GM19452 (cell line): ENCODE data around the gene RUNX2.

Source experiments
- ATAC-seq: cut with Tn5 transposase; IDR thresholded peaks from one replicate; pipeline ENCODE4 v1.9.1; 2021; ENCODE audit not compliant: unreplicated experiment

RUNX2 gene

DNA sequence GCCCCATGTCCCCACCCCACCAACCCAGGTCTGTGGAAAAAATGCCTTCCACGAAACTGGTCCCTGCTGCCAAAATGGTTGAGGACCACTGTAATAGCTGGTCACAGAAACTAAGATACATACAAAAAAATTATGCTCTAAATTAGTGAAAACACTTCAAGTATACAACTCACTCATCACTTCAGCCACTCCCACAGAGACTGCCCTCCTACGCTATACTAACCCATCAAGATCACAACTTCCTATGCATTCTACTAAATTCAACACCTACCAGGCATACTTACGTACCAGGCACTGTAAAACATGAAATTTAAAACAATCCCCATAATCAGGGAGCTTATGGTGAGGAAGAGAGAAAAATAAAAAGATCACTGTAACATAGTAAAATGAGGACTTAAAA is 22.9 kb downstream of the RUNX2 start:
- ATAC-seq: no peak

- ATAC-seq: no peak
Measured at GRCh38 chr6:45351667-45352066, 23.5 kb downstream of the RUNX2 start.

DNA sequence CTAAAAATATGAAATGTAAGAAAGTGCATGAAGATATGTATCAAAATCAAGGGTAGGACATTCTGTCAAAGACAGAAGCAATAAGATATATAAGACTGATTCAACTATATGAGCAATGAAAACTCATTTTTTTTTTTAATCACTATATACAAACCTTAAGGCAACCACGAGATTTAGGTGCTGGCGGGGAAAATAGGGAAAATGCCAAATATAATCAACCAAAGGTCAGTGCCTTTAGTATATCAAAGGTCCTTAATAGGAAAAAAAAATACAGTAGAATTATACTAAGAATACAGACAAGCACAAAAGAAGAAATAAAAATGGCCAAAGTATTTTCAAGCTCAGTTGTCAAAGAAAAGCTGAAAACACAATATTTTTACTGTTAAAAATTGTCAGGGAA is 25.5 kb downstream of the RUNX2 start:
- ATAC-seq: no peak

DNA sequence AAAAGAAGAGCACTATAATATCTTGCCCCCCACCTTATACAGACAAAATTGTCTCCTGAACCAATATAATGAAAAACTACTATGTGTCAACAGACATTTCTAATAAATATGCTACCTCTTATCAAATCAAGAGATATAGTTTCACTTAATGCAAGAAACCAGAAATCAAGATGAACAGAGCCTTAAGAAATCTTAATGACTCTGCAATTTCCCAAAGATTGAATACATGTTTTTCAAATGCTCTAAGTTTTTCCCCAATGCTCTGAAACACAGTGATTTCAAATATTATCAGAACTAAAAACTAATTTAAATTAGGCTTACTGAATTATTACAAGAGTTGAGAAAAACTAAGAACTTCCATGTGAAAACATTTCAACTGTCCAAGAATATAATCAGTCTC is 36.3 kb downstream of the RUNX2 start:
- no peak for ATAC-seq

- no peak for ATAC-seq
Measured at GRCh38 chr6:45365036-45365435, 36.9 kb downstream of the RUNX2 start.

GRCh38 chr6:45366534-45366933 is 38.4 kb downstream of the RUNX2 start:
- no peak for ATAC-seq

- ATAC-seq: no peak
Measured at GRCh38 chr6:45367999-45368398, 39.9 kb downstream of the RUNX2 start.

DNA sequence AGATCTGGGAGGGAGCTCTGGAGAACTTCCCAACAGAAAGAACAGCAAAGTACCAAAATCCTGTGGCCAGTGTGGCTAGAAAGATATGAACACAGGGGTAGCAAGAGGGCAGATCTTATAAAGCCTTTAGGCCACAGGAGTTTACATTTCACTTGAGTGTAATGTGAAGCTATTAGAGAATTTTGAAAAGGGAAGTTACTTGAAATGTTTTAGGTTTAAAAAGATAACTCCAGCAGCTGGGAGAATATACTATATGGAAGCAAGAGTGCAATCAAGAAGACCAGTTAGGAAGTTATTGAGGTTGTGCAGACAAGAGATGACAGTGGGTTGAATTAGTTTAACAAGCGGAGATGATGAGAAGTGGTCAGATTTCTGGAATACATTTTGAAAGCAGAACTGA is 41.7 kb downstream of the RUNX2 start:
- ATAC-seq: no peak

DNA sequence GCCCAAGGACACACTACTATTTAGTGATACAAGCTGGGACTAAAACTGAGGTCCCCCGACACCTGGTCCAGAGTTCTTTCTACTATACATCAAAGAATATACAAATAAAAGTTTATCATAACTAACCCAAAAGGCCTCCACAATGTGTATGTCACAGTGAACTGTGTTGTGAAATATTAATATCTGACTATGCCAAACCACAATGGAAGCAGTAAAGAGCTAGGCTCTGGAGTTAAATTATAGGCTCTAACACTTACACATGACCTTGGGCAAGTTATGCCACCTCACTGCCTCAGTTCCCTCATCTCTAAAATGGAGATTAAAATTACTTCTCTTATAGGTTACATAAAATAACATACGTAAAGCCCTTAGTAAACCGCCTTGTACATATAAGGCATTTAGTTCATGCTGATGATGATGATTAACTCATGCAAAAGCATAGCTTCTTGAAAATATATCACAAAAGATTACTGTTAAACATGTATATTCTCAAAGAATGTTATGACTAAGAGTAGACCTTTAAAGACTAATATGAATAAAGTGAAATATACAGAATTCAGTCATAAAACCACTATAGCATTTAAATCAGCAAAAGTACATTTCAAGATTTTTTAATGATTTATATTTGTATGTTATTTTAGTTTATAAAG is 43.9 kb downstream of the RUNX2 start:
- no peak for ATAC-seq

DNA sequence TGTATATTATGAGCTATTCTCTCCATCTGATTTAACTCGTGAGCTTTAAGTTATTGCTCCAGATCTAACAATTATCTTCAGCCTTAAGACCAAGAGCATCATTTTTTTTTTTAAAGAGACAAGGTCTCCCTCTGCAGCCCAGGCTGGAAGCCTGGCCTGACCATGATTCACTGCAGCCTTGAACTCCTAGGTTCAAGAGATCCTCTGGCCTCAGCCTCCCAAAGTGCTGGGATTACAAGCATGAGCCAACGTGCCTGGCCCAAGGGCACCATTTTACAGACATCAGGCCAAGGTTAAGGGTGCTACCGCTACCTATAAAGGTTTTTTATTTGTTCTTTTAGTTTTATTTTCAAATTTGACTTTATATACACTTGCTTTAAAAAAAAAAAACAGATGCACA is 47.3 kb downstream of the RUNX2 start:
- ATAC-seq: no peak

DNA sequence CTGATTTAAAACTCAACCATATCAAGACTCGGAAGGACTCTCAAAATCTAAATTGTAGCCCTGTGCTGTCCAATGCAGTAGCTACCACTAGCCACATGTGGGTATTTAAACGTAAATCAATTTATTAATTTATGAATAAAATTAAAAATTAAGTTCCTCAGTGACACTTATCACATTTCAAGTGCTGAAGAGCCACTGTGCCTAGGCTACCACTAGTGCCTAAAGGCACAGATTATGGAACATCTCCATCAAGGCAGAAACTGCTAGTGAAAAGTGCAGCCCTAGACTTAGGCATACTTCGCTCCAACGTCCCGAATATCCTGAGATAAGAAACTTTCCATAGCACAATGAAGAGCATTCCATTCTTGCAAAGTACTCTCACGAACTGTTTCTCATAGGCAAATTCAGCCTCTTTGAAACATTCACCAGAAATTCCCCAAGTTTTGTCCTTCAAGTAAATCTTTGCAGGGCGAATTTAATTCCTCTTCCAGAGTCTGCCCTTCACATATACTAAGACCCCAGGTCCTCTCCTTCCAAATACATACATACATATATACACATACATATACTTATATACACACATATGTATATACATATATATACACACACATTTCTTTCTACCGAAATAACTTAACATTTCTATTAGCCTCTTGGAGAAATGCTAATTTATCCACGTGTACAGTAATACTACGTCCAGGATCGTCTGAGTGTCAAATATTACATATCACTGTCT is 48.3 kb downstream of the RUNX2 start:
- no peak for ATAC-seq

GRCh38 chr6:45377043-45377553 is 49.0 kb downstream of the RUNX2 start:
- ATAC-seq: peak; percentile 1

DNA sequence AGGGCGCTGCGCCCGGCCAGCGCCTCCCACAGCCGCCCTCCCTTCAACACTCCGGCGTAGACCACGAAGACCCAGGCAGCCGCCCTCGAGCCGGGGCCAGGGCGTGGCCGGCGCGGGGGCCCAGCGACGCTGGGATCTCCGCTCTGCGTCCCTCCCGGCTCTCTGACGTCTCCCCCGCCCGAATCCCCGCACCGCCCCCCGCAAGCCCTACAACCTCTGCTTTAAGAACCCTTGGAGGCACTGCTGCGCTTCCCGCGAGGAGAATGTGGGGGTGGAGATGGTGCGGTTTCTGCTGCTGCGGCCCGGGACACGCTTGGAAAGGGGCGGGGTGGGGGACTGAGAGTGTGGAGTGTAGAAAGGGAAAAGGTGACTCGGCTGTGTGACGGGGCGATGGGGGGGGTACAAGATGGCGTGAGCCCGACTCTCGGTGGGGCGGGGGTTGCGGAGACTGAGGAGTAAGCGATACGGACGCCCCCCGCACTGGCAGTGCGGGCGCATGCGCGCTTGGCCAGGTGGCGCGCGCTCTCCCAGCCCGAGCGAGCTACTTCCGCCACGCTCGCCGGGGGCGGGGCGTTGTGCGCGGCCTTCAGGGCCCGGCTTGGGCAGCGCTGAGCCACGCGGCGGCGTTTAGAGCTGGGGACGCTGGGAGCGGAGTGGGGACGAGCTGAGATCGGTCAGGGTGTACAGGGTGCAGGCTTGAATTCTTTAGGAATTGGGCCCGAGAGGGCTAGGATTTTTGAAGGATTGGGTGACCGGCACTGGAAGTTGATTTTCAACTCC is 49.6 kb downstream of the RUNX2 start, which contains the start of gene SUPT3H:
TSS of gene SUPT3H (minus strand) at position 381 of the 780 bp plus-strand sequence.
- ATAC-seq: peak; percentile 95

DNA sequence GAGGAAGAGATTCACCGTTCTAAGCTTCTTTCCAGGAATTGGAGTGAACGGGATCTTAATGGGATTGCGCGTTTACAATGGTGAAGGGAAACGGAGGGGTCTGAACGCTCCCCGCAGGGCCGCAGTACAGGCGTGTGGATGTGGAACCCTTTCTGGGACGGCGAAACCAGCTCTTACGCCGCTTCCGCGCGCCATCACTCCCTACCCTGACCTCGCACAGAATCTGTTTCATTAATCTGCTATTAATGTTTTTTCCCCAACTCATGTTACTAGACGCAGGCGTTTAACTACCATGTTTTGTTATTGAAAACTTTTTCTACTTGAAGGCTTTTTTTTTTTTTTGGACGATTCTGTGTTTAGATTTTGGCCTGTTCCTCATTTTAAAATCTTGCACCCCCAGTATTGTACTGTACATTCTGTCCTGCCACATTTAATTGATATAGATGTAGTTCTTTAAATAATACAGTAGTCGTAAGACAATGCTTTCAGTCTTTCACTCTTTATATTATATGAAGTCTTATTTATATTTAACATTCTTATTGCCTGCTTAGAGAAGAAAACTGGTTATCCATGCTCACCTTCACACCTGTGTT is 50.3 kb downstream of the RUNX2 start:
- ATAC-seq: peak; percentile 33

GRCh38 chr6:45382391-45382790 is 54.3 kb downstream of the RUNX2 start:
- no peak for ATAC-seq

DNA sequence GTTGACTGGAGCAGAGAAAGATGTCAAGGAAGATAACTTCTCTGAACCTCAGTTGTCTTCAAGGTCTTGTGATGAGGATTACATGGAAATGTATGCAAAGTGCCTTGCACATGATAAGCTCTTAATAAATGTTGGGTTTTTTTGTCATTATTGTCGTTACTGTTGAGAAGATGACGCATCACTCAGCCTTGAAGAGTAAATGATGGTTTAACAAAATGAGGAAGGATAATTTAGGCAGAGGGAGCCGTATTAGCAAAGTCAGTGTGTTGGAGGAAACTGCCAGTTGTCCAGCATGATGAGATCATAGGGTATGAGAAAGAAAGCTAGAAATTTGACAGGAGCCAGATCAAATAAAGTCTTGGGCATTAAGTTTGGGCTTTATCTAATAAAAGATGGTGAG is 58.4 kb downstream of the RUNX2 start:
- ATAC-seq: no peak

- no peak for ATAC-seq
Measured at GRCh38 chr6:45387236-45387635, 59.1 kb downstream of the RUNX2 start.

DNA sequence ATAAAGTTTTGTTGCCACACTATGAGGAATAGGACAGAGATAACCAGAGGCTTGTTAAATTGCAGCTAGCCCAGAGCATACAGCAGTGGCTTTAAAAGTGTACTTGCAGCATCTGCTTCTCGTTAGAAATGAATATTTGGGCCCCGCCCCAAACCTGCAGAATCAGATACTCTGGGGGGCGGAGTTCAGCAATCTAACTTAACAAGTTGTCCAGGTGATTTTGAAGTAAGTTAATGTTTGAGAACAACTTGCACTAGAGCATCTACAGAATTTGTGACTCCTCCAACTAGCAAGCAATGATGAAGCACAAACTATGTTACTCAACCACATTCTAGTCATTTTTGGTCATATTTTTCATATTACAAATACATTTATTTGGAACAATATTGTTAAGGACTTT is 60.2 kb downstream of the RUNX2 start:
- ATAC-seq: no peak

DNA sequence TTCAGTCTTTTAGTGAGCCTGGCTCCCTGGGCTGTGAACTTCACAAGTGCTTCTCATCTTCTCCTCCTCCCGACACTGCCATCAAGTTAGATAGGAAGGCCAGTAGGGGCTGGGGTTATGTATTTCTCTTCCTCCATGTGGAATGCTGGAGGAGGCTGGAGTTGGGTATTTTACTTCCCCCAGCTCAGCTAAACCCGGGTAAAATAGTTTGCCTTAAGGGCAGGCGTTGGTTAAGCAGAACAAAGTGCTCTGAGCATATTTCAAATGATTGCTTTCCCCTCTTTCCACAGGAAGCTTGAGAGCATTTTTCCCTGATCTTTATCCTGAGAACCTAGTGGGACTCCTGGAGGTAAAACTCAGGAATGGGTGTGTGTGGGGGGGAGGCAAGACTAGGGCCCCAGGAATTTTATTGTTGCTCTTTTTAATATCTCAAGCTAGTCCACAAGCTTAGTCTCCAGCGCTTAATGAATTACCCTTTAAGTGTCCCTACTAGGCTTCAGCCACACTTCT is 66.5 kb downstream of the RUNX2 start:
- no peak for ATAC-seq

DNA sequence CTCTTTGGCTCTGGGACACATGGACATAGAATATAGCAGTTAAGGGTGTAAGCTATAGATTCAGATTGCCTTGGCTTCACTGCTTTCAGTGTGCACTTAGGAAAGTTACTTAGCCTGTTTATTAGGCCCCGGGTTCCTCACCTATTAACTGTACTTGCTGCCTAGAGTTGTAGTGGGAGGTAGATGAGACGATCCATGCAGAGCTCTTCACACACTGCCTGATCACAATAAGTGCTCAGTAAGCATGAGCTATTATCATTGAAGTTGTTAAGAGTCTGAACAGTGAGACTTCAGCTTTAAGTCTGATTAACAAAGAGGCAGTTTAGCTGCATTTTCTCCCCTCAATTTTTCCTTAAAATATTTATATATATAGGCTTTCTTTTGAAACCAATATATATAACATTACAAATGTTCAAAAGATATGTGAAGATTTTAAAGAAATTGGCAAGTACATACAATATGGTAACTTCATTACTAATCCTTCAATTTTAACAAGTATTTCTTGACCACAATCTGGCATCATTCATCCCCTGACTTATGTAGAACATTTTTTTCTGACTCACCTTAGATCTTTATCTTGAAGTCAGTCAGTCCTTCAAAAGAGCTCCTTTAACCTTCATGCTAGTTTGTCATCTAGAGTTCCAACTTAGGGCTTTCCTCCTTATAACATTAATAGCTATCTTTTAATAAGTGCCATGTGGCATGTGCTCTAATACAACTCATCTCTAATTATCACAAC is 70.1 kb downstream of the RUNX2 start:
- ATAC-seq: no peak
